HG02852 (cell line): ENCODE results near the gene ISL2.

ENCODE experiments used
- ATAC-seq: cut with Tn5 transposase; IDR thresholded peaks from one replicate; pipeline ENCODE4 v1.9.1; 2021; ENCODE audit warnings: mild to moderate bottlenecking, moderate library complexity; ENCODE audit not compliant: unreplicated experiment

The ISL2 gene

GRCh38 chr15:76368122-76368621 lies 31.6 kb downstream of the ISL2 start:
- ATAC-seq = no peak

GRCh38 chr15:76376029-76376428 lies 39.5 kb downstream of the ISL2 start:
- no peak for ATAC-seq

GRCh38 chr15:76376816-76377215 lies 40.2 kb downstream of the ISL2 start:
- no peak for ATAC-seq

- ATAC-seq = no peak
Observed at GRCh38 chr15:76377217-76377616, 40.6 kb downstream of the ISL2 start.

- ATAC-seq = no peak
Observed at GRCh38 chr15:76377751-76378150, 41.2 kb downstream of the ISL2 start.

- no peak for ATAC-seq
Observed at GRCh38 chr15:76378691-76379090, 42.1 kb downstream of the ISL2 start.

GRCh38 chr15:76380249-76380648 lies 43.7 kb downstream of the ISL2 start:
- no peak for ATAC-seq

- no peak for ATAC-seq
Observed at GRCh38 chr15:76381366-76381765, 44.8 kb downstream of the ISL2 start.

GRCh38 chr15:76382987-76383728 lies 46.6 kb downstream of the ISL2 start:
- ATAC-seq = no peak

GRCh38 chr15:76384409-76384808 lies 47.8 kb downstream of the ISL2 start:
- no peak for ATAC-seq

GRCh38 chr15:76386178-76386577 lies 49.6 kb downstream of the ISL2 start:
- ATAC-seq = no peak

- ATAC-seq = no peak
Observed at GRCh38 chr15:76386926-76387325, 50.4 kb downstream of the ISL2 start.

- ATAC-seq = no peak
Observed at GRCh38 chr15:76390571-76390970, 54.0 kb downstream of the ISL2 start.

- ATAC-seq = no peak
Observed at GRCh38 chr15:76391309-76391708, 54.7 kb downstream of the ISL2 start.

- no peak for ATAC-seq
Observed at GRCh38 chr15:76391847-76392246, 55.3 kb downstream of the ISL2 start.
